ENCODE results near the gene SERPINB6. TPM values are rescaled to one million over a fixed set of nuclear protein-coding genes. Genes with fewer than 3 reads are reported as not detected.

Gene SERPINB6
- total RNA-seq, 5 donors from 2014 or later (not counting 1 experiment from before 2014, with no cell fraction given) = 30.0 to 49.0 (median 38.0) TPM

DNA sequence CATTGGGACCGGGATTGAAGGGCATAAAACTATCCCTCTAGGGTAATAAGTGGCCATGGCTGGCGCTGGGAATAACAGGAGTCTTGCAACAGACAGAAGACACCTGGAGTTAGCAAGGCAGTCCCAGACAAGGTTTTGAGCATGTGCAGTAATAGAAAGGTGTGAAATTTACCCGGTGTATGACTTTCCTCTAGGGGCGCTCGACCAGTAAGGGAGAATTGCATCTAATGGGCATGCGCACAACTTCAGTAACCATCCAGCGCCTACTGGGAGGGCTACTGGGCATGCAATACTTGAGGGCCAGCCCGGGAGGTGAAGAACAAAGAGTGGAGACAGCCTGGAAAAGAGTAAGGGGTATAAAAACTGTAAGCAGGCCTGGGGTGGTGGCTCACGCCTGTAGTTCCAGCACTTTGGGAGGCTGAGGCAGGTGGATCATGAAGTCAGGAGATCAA lies 32.7 kb downstream of the SERPINB6 start:
- CTCF ChIA-PET = no interaction called here
- Mint-ChIP-seq H3K4me3 (peak overlapping the region in 1 of 3 donors; percentile 80), H3K27ac (peak overlapping the region in 1 of 2 donors; percentile 84), H3K4me1 (peaks cover 52 to 65% (median 57%) of the 10 kb centered on the region in 3 donors), H3K27me3 (no peaks in the 10 kb centered on the region), H3K9me3 (peaks cover 0 to 14% (median 6%) of the 10 kb centered on the region in 3 donors), H3K36me3 (no peaks in the 10 kb centered on the region)
- Histone ChIP-seq H3K4me3 (ENCODE audit: control insufficient read depth in 1 of 2, extremely low read depth in 1 of 2, low read length in 1 of 2) (no peak overlapping the region), H3K36me3 (ENCODE audit: control insufficient read depth in 2 of 2, extremely low read depth in 1 of 2, insufficient read depth in 1 of 2, low read length in 1 of 2) (no peaks in the 10 kb centered on the region), H3K9me3 (no peaks in the 10 kb centered on the region), H3K27me3 (replicated peaks in 1 of 2; ENCODE audit: control insufficient read depth in 2 of 2, extremely low read depth in 1 of 2, insufficient read depth in 2 of 2, low read length in 1 of 2) (no peaks in the 10 kb centered on the region), H3K27ac (ENCODE audit: low read length) (peak overlapping the region; percentile 11), H3K4me1 (ENCODE audit: control insufficient read depth in 1 of 2, extremely low read depth in 1 of 2, insufficient read depth in 2 of 2, low read length in 2 of 2) (peaks cover 48 to 69% of the 10 kb centered on the region in 2 experiments)
- ATAC-seq (replicated peaks in 1 of 4) = no peak
- POLR2A ChIA-PET = interaction anchor here in 1 of 2 donors (0.5 to 0.6 kb wide), 3 partner anchors 28 to 163 kb away, joined by 4 to 7 read pairs (median 5); no protein-coding TSS in a partner anchor
- no peak for DNase-seq
- 100% methylated on average over 8 of the region's 9 CpGs for WGBS (ENCODE audit: insufficient coverage)

GRCh38 chr6:2938004-2938631 lies 33.2 kb downstream of the SERPINB6 start:
- Mint-ChIP-seq H3K27ac (peak overlapping the region; percentile 64 to 94), H3K36me3 (no peaks in the 10 kb centered on the region), H3K4me3 (peak overlapping the region in 1 of 3 donors; percentile 80), H3K4me1 (peaks cover 47 to 60% (median 52%) of the 10 kb centered on the region in 3 donors), H3K9me3 (peaks cover 0 to 14% (median 6%) of the 10 kb centered on the region in 3 donors), H3K27me3 (no peaks in the 10 kb centered on the region)
- Histone ChIP-seq H3K4me1 (ENCODE audit: control insufficient read depth in 1 of 2, extremely low read depth in 1 of 2, insufficient read depth in 2 of 2, low read length in 2 of 2) (peaks cover 42 to 64% of the 10 kb centered on the region in 2 experiments), H3K27me3 (replicated peaks in 1 of 2; ENCODE audit: control insufficient read depth in 2 of 2, extremely low read depth in 1 of 2, insufficient read depth in 2 of 2, low read length in 1 of 2) (no peaks in the 10 kb centered on the region), H3K9me3 (no peaks in the 10 kb centered on the region), H3K36me3 (ENCODE audit: control insufficient read depth in 2 of 2, extremely low read depth in 1 of 2, insufficient read depth in 1 of 2, low read length in 1 of 2) (no peaks in the 10 kb centered on the region), H3K27ac (ENCODE audit: low read length) (peak overlapping the region; percentile 11), H3K4me3 (ENCODE audit: control insufficient read depth in 1 of 2, extremely low read depth in 1 of 2, low read length in 1 of 2) (peak overlapping the region in 1 of 2 donors; percentile 3)
- POLR2A ChIA-PET = interaction anchor here in 1 of 2 donors (0.5 to 0.6 kb wide), 2 partner anchors 27 to 53 kb away, joined by 4 to 5 read pairs; no protein-coding TSS in a partner anchor
- DNase-seq = no peak
- no peak for ATAC-seq (replicated peaks in 1 of 4)
- CTCF ChIA-PET = interaction anchor here in 1 of 2 donors (8.8 kb wide), 1 partner anchor 92 kb away, joined by 72 read pairs; no protein-coding TSS in a partner anchor
- WGBS (ENCODE audit: insufficient coverage) = 98% methylated on average over 9 of the region's 16 CpGs

- Histone ChIP-seq H3K4me1 (ENCODE audit: control insufficient read depth in 1 of 2, extremely low read depth in 1 of 2, insufficient read depth in 2 of 2, low read length in 2 of 2) (peaks cover 37 to 59% of the 10 kb centered on the region in 2 experiments), H3K4me3 (ENCODE audit: control insufficient read depth in 1 of 2, extremely low read depth in 1 of 2, low read length in 1 of 2) (peak overlapping the region in 1 of 2 donors; percentile 25), H3K27me3 (replicated peaks in 1 of 2; ENCODE audit: control insufficient read depth in 2 of 2, extremely low read depth in 1 of 2, insufficient read depth in 2 of 2, low read length in 1 of 2) (no peaks in the 10 kb centered on the region), H3K27ac (ENCODE audit: low read length) (peak overlapping the region; percentile 59), H3K36me3 (ENCODE audit: control insufficient read depth in 2 of 2, extremely low read depth in 1 of 2, insufficient read depth in 1 of 2, low read length in 1 of 2) (no peaks in the 10 kb centered on the region), H3K9me3 (no peaks in the 10 kb centered on the region)
- ATAC-seq (replicated peaks in 1 of 4) = no peak
- Mint-ChIP-seq H3K4me3 (peak overlapping the region in 1 of 3 donors; percentile 80), H3K27me3 (no peaks in the 10 kb centered on the region), H3K36me3 (no peaks in the 10 kb centered on the region), H3K9me3 (peaks cover 0 to 14% (median 6%) of the 10 kb centered on the region in 3 donors), H3K4me1 (peaks cover 42 to 55% (median 47%) of the 10 kb centered on the region in 3 donors), H3K27ac (peak overlapping the region; percentile 64 to 94)
- POLR2A ChIA-PET = interaction anchor here (0.9 to 1.8 kb wide), 3 partner anchors 52 to 92 kb away, joined by 5 to 32 read pairs (median 23); no protein-coding TSS in a partner anchor
- 85% methylated on average over 2 of the region's 3 CpGs for WGBS (ENCODE audit: insufficient coverage)
- CTCF ChIA-PET = interaction anchor here (1.1 to 8.8 kb wide), 3 partner anchors 52 to 91 kb away, joined by 5 to 72 read pairs (median 10); no protein-coding TSS in a partner anchor
- no peak for DNase-seq
Measured at GRCh38 chr6:2937627-2938003, 33.8 kb downstream of the SERPINB6 start.

GRCh38 chr6:2935566-2936291 lies 35.6 kb downstream of the SERPINB6 start:
- Histone ChIP-seq H3K4me1 (ENCODE audit: control insufficient read depth in 1 of 2, extremely low read depth in 1 of 2, insufficient read depth in 2 of 2, low read length in 2 of 2) (peaks cover 30 to 50% of the 10 kb centered on the region in 2 experiments), H3K36me3 (ENCODE audit: control insufficient read depth in 2 of 2, extremely low read depth in 1 of 2, insufficient read depth in 1 of 2, low read length in 1 of 2) (no peaks in the 10 kb centered on the region), H3K9me3 (no peaks in the 10 kb centered on the region), H3K4me3 (ENCODE audit: control insufficient read depth in 1 of 2, extremely low read depth in 1 of 2, low read length in 1 of 2) (no peak overlapping the region), H3K27me3 (replicated peaks in 1 of 2; ENCODE audit: control insufficient read depth in 2 of 2, extremely low read depth in 1 of 2, insufficient read depth in 2 of 2, low read length in 1 of 2) (no peaks in the 10 kb centered on the region), H3K27ac (ENCODE audit: low read length) (no peak overlapping the region)
- Mint-ChIP-seq H3K4me1 (peaks cover 37 to 51% (median 44%) of the 10 kb centered on the region in 3 donors), H3K27ac (peak overlapping the region; percentile 89 to 94), H3K9me3 (peaks cover 0 to 14% (median 6%) of the 10 kb centered on the region in 3 donors), H3K27me3 (no peaks in the 10 kb centered on the region), H3K4me3 (no peak overlapping the region), H3K36me3 (no peaks in the 10 kb centered on the region)
- WGBS (ENCODE audit: insufficient coverage) = 96% methylated on average over 41 of the region's 44 CpGs
- POLR2A ChIA-PET = interaction anchor here in 1 of 2 donors (0.7 to 1.8 kb wide), 3 partner anchors 39 to 90 kb away, joined by 3 to 32 read pairs (median 23); no protein-coding TSS in a partner anchor
- CTCF ChIA-PET = interaction anchor here (0.7 to 8.8 kb wide), 10 partner anchors 9 to 145 kb away, joined by 3 to 72 read pairs (median 5); partner anchors contain the start of gene SERPINB1 (in 1 of the 2)
- no peak for ATAC-seq (replicated peaks in 1 of 4)
- no peak for DNase-seq

DNA sequence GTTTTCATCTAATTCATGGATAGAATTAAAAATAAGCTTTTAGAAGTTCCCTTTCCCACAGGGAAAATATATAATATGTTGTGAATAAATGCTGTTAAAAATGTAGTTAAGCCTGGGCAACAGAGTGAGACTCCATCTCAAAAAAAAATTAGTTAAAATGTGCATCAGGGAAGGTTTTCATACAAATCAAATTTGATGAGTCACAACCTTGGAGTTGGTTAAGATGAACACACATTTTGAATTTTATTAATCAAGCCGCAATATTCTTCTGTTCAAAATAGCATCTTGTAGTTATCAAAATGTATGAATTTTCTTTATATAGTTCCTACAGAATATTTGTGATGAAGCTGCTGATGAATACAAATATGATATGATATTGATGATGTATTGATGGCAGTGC lies 37.3 kb downstream of the SERPINB6 start:
- POLR2A ChIA-PET = interaction anchor here (0.5 to 0.7 kb wide), 4 partner anchors 43 to 136 kb away, joined by 4 to 5 read pairs (median 4); partner anchors contain the start of gene SERPINB1 (in 1 of the 2)
- ATAC-seq (replicated peaks in 1 of 4) = no peak
- Mint-ChIP-seq H3K4me1 (peaks cover 31 to 41% (median 38%) of the 10 kb centered on the region in 3 donors), H3K27ac (peak overlapping the region in 1 of 2 donors; percentile 22), H3K4me3 (no peak overlapping the region), H3K27me3 (no peaks in the 10 kb centered on the region), H3K9me3 (peaks cover 0 to 9% (median 3%) of the 10 kb centered on the region in 3 donors), H3K36me3 (no peaks in the 10 kb centered on the region)
- H3K27ac ChIP-seq (ENCODE audit: low read length) = no peak overlapping the region
- no peaks in the 10 kb centered on the region for H3K27me3 ChIP-seq (replicated peaks in 1 of 2; ENCODE audit: control insufficient read depth in 2 of 2, extremely low read depth in 1 of 2, insufficient read depth in 2 of 2, low read length in 1 of 2)
- CTCF ChIA-PET = interaction anchor here (0.5 to 8.8 kb wide), 11 partner anchors 11 to 166 kb away, joined by 3 to 72 read pairs (median 4); no protein-coding TSS in a partner anchor
- no CpG with 5 or more reads among the region's 1 CpG for WGBS (ENCODE audit: insufficient coverage)
- H3K4me3 ChIP-seq (ENCODE audit: control insufficient read depth in 1 of 2, extremely low read depth in 1 of 2, low read length in 1 of 2) = no peak overlapping the region
- no peaks in the 10 kb centered on the region for H3K36me3 ChIP-seq (ENCODE audit: control insufficient read depth in 2 of 2, extremely low read depth in 1 of 2, insufficient read depth in 1 of 2, low read length in 1 of 2)
- no peak for DNase-seq
- H3K4me1 ChIP-seq (ENCODE audit: control insufficient read depth in 1 of 2, extremely low read depth in 1 of 2, insufficient read depth in 2 of 2, low read length in 2 of 2) = peaks cover 24 to 35% of the 10 kb centered on the region in 2 experiments
- no peaks in the 10 kb centered on the region for H3K9me3 ChIP-seq

Data from T-cell (primary cell).